ENCODE measurements around the gene RESF1. TPM values are rescaled to one million over a fixed set of nuclear protein-coding genes. Genes with fewer than 3 reads are reported as not detected.
"Not testable (repeated sequence)": the region's sequence is repeated elsewhere in the genome, so short reads cannot be mapped to it uniquely, and the experiment has no call there.

Gene RESF1
- total RNA-seq (93.3 TPM), polyA plus RNA-seq (29.8 TPM)

GRCh38 chr12:31959161-31959700 lies at the start of gene RESF1:
Gene RESF1 (plus strand): TSS chr12:31959415. CDS start chr12:31980956, 21,541 bp downstream.
- Histone ChIP-seq H3K4me3 (ENCODE audit: low read depth, low read length) (peak within 1 kb of the TSS; percentile 83), H3K4me1 (ENCODE audit: insufficient read depth) (no peaks in the 10 kb centered on the region), H3K36me3 (ENCODE audit: insufficient read depth) (no peaks in the 10 kb centered on the region), H3K27ac (ENCODE audit: low read depth) (peak within 1 kb of the TSS; percentile 93)
- WGBS: under 1% methylated on average over 67 of the region's 67 CpGs
- DNase-seq (ENCODE audit: extremely low spot score): peak; percentile 76

GRCh38 chr12:31914927-31915326 lies 44.3 kb upstream of the RESF1 start:
- no peak overlapping the region for H3K27ac ChIP-seq (ENCODE audit: low read depth)
- 39% methylated on average over 1 of the region's 1 CpG for WGBS

GRCh38 chr12:31915446-31915845 lies 43.8 kb upstream of the RESF1 start:
- no peak for DNase-seq (ENCODE audit: extremely low spot score)
- no peak overlapping the region for H3K27ac ChIP-seq (ENCODE audit: low read depth)
- no peak overlapping the region for H3K4me3 ChIP-seq (ENCODE audit: low read depth, low read length)
- no peaks in the 10 kb centered on the region for H3K4me1 ChIP-seq (ENCODE audit: insufficient read depth)
- WGBS: 95% methylated on average over 3 of the region's 3 CpGs
- H3K36me3 ChIP-seq (ENCODE audit: insufficient read depth): no peaks in the 10 kb centered on the region

More at GRCh38 chr12:31914927-31915326, 44.3 kb upstream of the RESF1 start:
- Histone ChIP-seq H3K4me3 (ENCODE audit: low read depth, low read length) (no peak overlapping the region), H3K36me3 (ENCODE audit: insufficient read depth) (no peaks in the 10 kb centered on the region), H3K4me1 (ENCODE audit: insufficient read depth) (no peaks in the 10 kb centered on the region)
- DNase-seq (ENCODE audit: extremely low spot score): no peak

GRCh38 chr12:31922341-31923062 lies 36.7 kb upstream of the RESF1 start:
- H3K4me3 ChIP-seq (ENCODE audit: low read depth, low read length): no peak overlapping the region
- no peaks in the 10 kb centered on the region for H3K36me3 ChIP-seq (ENCODE audit: insufficient read depth)
- H3K4me1 ChIP-seq (ENCODE audit: insufficient read depth): no peaks in the 10 kb centered on the region
- no peak for DNase-seq (ENCODE audit: extremely low spot score)
- H3K27ac ChIP-seq (ENCODE audit: low read depth): no peak overlapping the region
- WGBS: 90% methylated on average over 1 of the region's 1 CpG

GRCh38 chr12:31923063-31923412 lies 36.2 kb upstream of the RESF1 start:
- Histone ChIP-seq H3K4me1 (ENCODE audit: insufficient read depth) (no peaks in the 10 kb centered on the region), H3K27ac (ENCODE audit: low read depth) (no peak overlapping the region), H3K4me3 (ENCODE audit: low read depth, low read length) (no peak overlapping the region), H3K36me3 (ENCODE audit: insufficient read depth) (no peaks in the 10 kb centered on the region)
- 87% methylated on average over 2 of the region's 2 CpGs for WGBS
- DNase-seq (ENCODE audit: extremely low spot score): no peak

GRCh38 chr12:31928246-31929026 lies 30.8 kb upstream of the RESF1 start:
- 86% methylated on average over 8 of the region's 8 CpGs for WGBS
- H3K36me3 ChIP-seq (ENCODE audit: insufficient read depth): no peaks in the 10 kb centered on the region
- no peak overlapping the region for H3K27ac ChIP-seq (ENCODE audit: low read depth)
- no peaks in the 10 kb centered on the region for H3K4me1 ChIP-seq (ENCODE audit: insufficient read depth)
- no peak for DNase-seq (ENCODE audit: extremely low spot score)
- H3K4me3 ChIP-seq (ENCODE audit: low read depth, low read length): no peak overlapping the region

GRCh38 chr12:31929027-31929526 lies 30.1 kb upstream of the RESF1 start:
- H3K36me3 ChIP-seq (ENCODE audit: insufficient read depth): no peaks in the 10 kb centered on the region
- H3K27ac ChIP-seq (ENCODE audit: low read depth): no peak overlapping the region
- no peaks in the 10 kb centered on the region for H3K4me1 ChIP-seq (ENCODE audit: insufficient read depth)
- no peak for DNase-seq (ENCODE audit: extremely low spot score)
- no peak overlapping the region for H3K4me3 ChIP-seq (ENCODE audit: low read depth, low read length)
- WGBS: 91% methylated on average over 5 of the region's 5 CpGs

GRCh38 chr12:31931796-31932715 lies 27.2 kb upstream of the RESF1 start:
- WGBS: 56% methylated on average over 7 of the region's 7 CpGs
- Histone ChIP-seq H3K36me3 (ENCODE audit: insufficient read depth) (no peaks in the 10 kb centered on the region), H3K4me1 (ENCODE audit: insufficient read depth) (no peaks in the 10 kb centered on the region), H3K27ac (ENCODE audit: low read depth) (no peak overlapping the region), H3K4me3 (ENCODE audit: low read depth, low read length) (no peak overlapping the region)
- DNase-seq (ENCODE audit: extremely low spot score): no peak

GRCh38 chr12:31944299-31944698 lies 14.9 kb upstream of the RESF1 start:
- 94% methylated on average over 4 of the region's 4 CpGs for WGBS
- no peaks in the 10 kb centered on the region for H3K36me3 ChIP-seq (ENCODE audit: insufficient read depth)

GRCh38 chr12:31947971-31948370 lies 11.2 kb upstream of the RESF1 start:
- 90% methylated on average over 6 of the region's 6 CpGs for WGBS
- DNase-seq (ENCODE audit: extremely low spot score): no peak
- no peak overlapping the region for H3K27ac ChIP-seq (ENCODE audit: low read depth)

More at GRCh38 chr12:31944299-31944698, 14.9 kb upstream of the RESF1 start:
- Histone ChIP-seq H3K4me1 (ENCODE audit: insufficient read depth) (no peaks in the 10 kb centered on the region), H3K27ac (ENCODE audit: low read depth) (no peak overlapping the region), H3K4me3 (ENCODE audit: low read depth, low read length) (no peak overlapping the region)
- DNase-seq (ENCODE audit: extremely low spot score): no peak

GRCh38 chr12:31948697-31949359 lies 10.4 kb upstream of the RESF1 start:
- H3K4me3 ChIP-seq (ENCODE audit: low read depth, low read length); H3K4me1 ChIP-seq (ENCODE audit: insufficient read depth); H3K36me3 ChIP-seq (ENCODE audit: insufficient read depth); DNase-seq (ENCODE audit: extremely low spot score); H3K27ac ChIP-seq (ENCODE audit: low read depth): not testable (repeated sequence)
- WGBS: 60% methylated on average over 3 of the region's 3 CpGs

More at GRCh38 chr12:31947971-31948370, 11.2 kb upstream of the RESF1 start:
- Histone ChIP-seq H3K4me1 (ENCODE audit: insufficient read depth) (no peaks in the 10 kb centered on the region), H3K36me3 (ENCODE audit: insufficient read depth) (no peaks in the 10 kb centered on the region), H3K4me3 (ENCODE audit: low read depth, low read length) (no peak overlapping the region)

- H3K4me1 ChIP-seq (ENCODE audit: insufficient read depth): no peaks in the 10 kb centered on the region
- H3K27ac ChIP-seq (ENCODE audit: low read depth): no peak overlapping the region
- DNase-seq (ENCODE audit: extremely low spot score): no peak
- H3K36me3 ChIP-seq (ENCODE audit: insufficient read depth): no peaks in the 10 kb centered on the region
- H3K4me3 ChIP-seq (ENCODE audit: low read depth, low read length): no peak overlapping the region
- 83% methylated on average over 4 of the region's 4 CpGs for WGBS
Measured at GRCh38 chr12:31950088-31950487, 9.1 kb upstream of the RESF1 start.

GRCh38 chr12:31950492-31950891 lies 8.7 kb upstream of the RESF1 start:
- H3K4me1 ChIP-seq (ENCODE audit: insufficient read depth): no peaks in the 10 kb centered on the region
- no peaks in the 10 kb centered on the region for H3K36me3 ChIP-seq (ENCODE audit: insufficient read depth)
- H3K27ac ChIP-seq (ENCODE audit: low read depth): no peak overlapping the region
- DNase-seq (ENCODE audit: extremely low spot score): no peak
- no peak overlapping the region for H3K4me3 ChIP-seq (ENCODE audit: low read depth, low read length)
